HepG2 (cell line): ENCODE data around the gene ERC1. TPM values are rescaled to one million over a fixed set of nuclear protein-coding genes. Genes with fewer than 3 reads are reported as not detected.

Experiments
- ATAC-seq: fragments of 200-7000 bp; cut with Tn5 transposase; 3 replicates; pipeline ENCODE4 v1.9.1; 2020; ENCODE audit warnings: mild to moderate bottlenecking, moderate library complexity
- BruUV-seq: library from RNA; stranded (reverse); fragments of 400-500 nt; replicated peaks from 2 replicates; lab custom pipeline; 2021; lab: Mats Ljungman, UMichigan
- CTCF ChIA-PET: fragments of 300-600 bp; formaldehyde crosslinking; extraction: SDS; loops from one replicate; lab custom pipeline; 2021; ENCODE audit warnings: low total read pairs, inconsistent platforms, low intra/inter-chr PET ratio; lab: Yijun Ruan, JAX
- POLR2A ChIA-PET: fragments of 350-600 bp; sonication (Branson Sonifier 250); formaldehyde crosslinking; loops from one replicate; lab custom pipeline; 2020; ENCODE audit warnings: antibody characterized with exemption, inconsistent platforms; lab: Yijun Ruan, JAX
- DNase-seq: peaks from one replicate; pipeline ENCODE4 v3.0.0-alpha.2; 2015; ENCODE audit warnings: low spot score
- FAIRE-seq: peaks from 3 replicates; lab custom pipeline; 2011; peaks lifted over from hg19 to GRCh38; lab: Jason Lieb, UNC
- H2AFZ ChIP-seq: one replicate; pipeline ENCODE4 v1.6.1; 2011; ENCODE audit warnings: low read length, inconsistent platforms
- H3K27ac ChIP-seq: fragments of 300-600 bp; 3 replicates; pipeline ENCODE4 v1.8.0; 2011; ENCODE audit warnings: mixed run types, mild to moderate bottlenecking, mixed read lengths, low read length, inconsistent platforms; ENCODE audit not compliant: insufficient read depth; ENCODE audit errors: extremely low read length
- H3K27me3 ChIP-seq, 2 experiments: fragments of 200-600 bp in 1 of 2; 2 replicates in 1 of 2; 3 replicates in 1 of 2; pipeline versions ENCODE4 v1.6.0 to v1.8.0; 2011; ENCODE audit warnings: low read length in 2 of 2, mild to moderate bottlenecking in 2 of 2, moderate library complexity in 2 of 2, inconsistent platforms in 1 of 2; ENCODE audit not compliant: insufficient read depth in 2 of 2, control insufficient read depth in 1 of 2
- H3K36me3 ChIP-seq, 2 experiments: fragments of 200-600 bp in 1 of 2; replicated peaks in 1 of 2; 2 replicates in 1 of 2; 3 replicates in 1 of 2; pipeline versions ENCODE4 v1.5.1 to v1.8.0; 2011; ENCODE audit warnings: low read length in 2 of 2, inconsistent platforms in 1 of 2; ENCODE audit not compliant: insufficient read depth in 2 of 2, control insufficient read depth in 1 of 2
- H3K4me1 ChIP-seq: 2 replicates; pipeline ENCODE4 v1.5.1; 2012; ENCODE audit warnings: low read length, inconsistent platforms; ENCODE audit not compliant: insufficient read depth
- H3K4me2 ChIP-seq: 2 replicates; pipeline ENCODE4 v1.6.0; 2011; ENCODE audit warnings: low read depth, low read length, inconsistent platforms
- H3K4me3 ChIP-seq, 3 experiments: fragments of 200-600 bp in 1 of 3; sonication (generic), shearing (Covaris generic) in 1 of 3; replicated peaks in 1 of 3; 2 replicates each; pipeline ENCODE4 v1.5.1; 2011 to 2016; ENCODE audit warnings: low read length in 3 of 3, inconsistent platforms in 2 of 3, low read depth in 2 of 3, mild to moderate bottlenecking in 2 of 3, control low read depth in 1 of 3, mixed read lengths in 1 of 3; ENCODE audit not compliant: insufficient read depth in 1 of 3
- H3K79me2 ChIP-seq: one replicate; pipeline ENCODE4 v1.6.1; 2011; ENCODE audit warnings: low read length, inconsistent platforms; ENCODE audit not compliant: insufficient read depth
- H3K9ac ChIP-seq: 2 replicates; pipeline ENCODE4 v1.6.0; 2011; ENCODE audit warnings: mild to moderate bottlenecking, low read depth, low read length, inconsistent platforms; ENCODE audit not compliant: insufficient read depth
- H3K9me3 ChIP-seq: 2 replicates; pipeline ENCODE4 v1.5.1; 2012; ENCODE audit warnings: mild to moderate bottlenecking, low read length
- H4K20me1 ChIP-seq: 2 replicates; pipeline ENCODE4 v1.6.0; 2011; ENCODE audit warnings: inconsistent platforms, mild to moderate bottlenecking, low read length, moderate library complexity; ENCODE audit not compliant: insufficient read depth
- EHMT2 ChIP-seq: fragments of 200-600 bp; sonication (generic); IDR thresholded peaks from 2 replicates; pipeline ENCODE4 v1.7.0; 2017; ENCODE audit warnings: antibody characterized with exemption, low read depth, low read length, borderline replicate concordance
- ZMYM3 ChIP-seq: sonication (generic); formaldehyde crosslinking; IDR thresholded peaks from 2 replicates; pipeline ENCODE4 v1.5.1; 2020; ENCODE audit warnings: mild to moderate bottlenecking, missing genetic modification reagents
- ZNF256 ChIP-seq: sonication (generic); formaldehyde crosslinking; conservative IDR thresholded peaks from 2 replicates; pipeline ENCODE4 v1.4.0; 2020; ENCODE audit warnings: missing genetic modification reagents
- ZNF343 ChIP-seq: sonication (generic); formaldehyde crosslinking; IDR thresholded peaks from 2 replicates; pipeline ENCODE4 v1.4.0; 2020; ENCODE audit warnings: mild to moderate bottlenecking, missing genetic modification reagents
- WGBS: methylation state at CpG from one replicate; pipeline ENCODE4 v1.1.6; 2017; ENCODE audit warnings: low lambda C conversion rate; 5-methylcytosine and 5-hydroxymethylcytosine counted together
- in situ Hi-C: cut with HindIII; loops from 2 replicates; pipeline ENCODE4 v1.10.0; 2017; ENCODE audit warnings: low pct_unique_long_range_greater_than_20kb; ENCODE audit not compliant: extremely low pct_ligation_motif_present
- intact Hi-C: fragments of 100-400 bp; cut with micrococcal nuclease; formaldehyde crosslinking; loops from one replicate; pipeline ENCODE4 v1.10.0; 2022; ENCODE audit not compliant: unreplicated experiment
- polyA plus RNA-seq, 8 experiments: library from polyadenylated mRNA; depleted of rRNA in 3 of 8; stranded (reverse) in 7 of 8; unstranded in 1 of 8; fragments of >200 nt; fragmentation: Illumina TruSeq in 4 of 8; extraction: Trizol in 4 of 8; gene quantifications; 2 replicates each; pipeline versions ENCODE4 v1.2.1 to v1.2.3, GENCODE V29; 2011 to 2016; ENCODE audit warnings: low read depth in 4 of 8, missing spikeins in 1 of 8, mixed read lengths in 1 of 8; ENCODE audit not compliant: insufficient read depth in 1 of 8
- total RNA-seq, 5 experiments: library from RNA; depleted of rRNA; stranded (reverse); fragments of >200 nt; fragmentation: Illumina TruSeq; extraction: Trizol; gene quantifications; 2 replicates each; pipeline ENCODE4 v1.2.3, GENCODE V29; 2016; ENCODE audit warnings: low read depth in 1 of 5

Gene ERC1
- total and polyA plus RNA-seq, 2 of the 13 experiments (the other 11 are each of a cell fraction or from before 2014, with no cell fraction given) = 6.1 to 12.4 TPM

- Histone ChIP-seq H3K4me1 (no peaks in the 10 kb centered on the region), H3K36me3 (no peaks in the 10 kb centered on the region), H2AFZ (no peak overlapping the region), H3K27ac (no peak overlapping the region), H3K79me2 (no peaks in the 10 kb centered on the region), H3K9ac (no peak overlapping the region), H3K9me3 (no peaks in the 10 kb centered on the region), H4K20me1 (no peaks in the 10 kb centered on the region), H3K27me3 (no peaks in the 10 kb centered on the region), H3K4me3 (no peak overlapping the region), H3K4me2 (no peak overlapping the region)
- BruUV-seq = no TSS peak
- no peak for ATAC-seq
- no peak for DNase-seq
- no peak for FAIRE-seq
- ChIA-PET POLR2A (no interaction called here), CTCF (no interaction called here)
- 78% methylated on average over 6 of the region's 6 CpGs for WGBS
- in situ Hi-C loops (no loop called here), intact Hi-C loops (no loop called here)
- TF ChIP-seq ZNF256 (CRISPR knock-in tag) = no peak
These were observed 14.4 kb upstream of the ERC1 start for GRCh38 chr12:976644-977043.

- no peaks in the 10 kb centered on the region for H3K79me2 ChIP-seq
- no peak for FAIRE-seq
- BruUV-seq = no TSS peak
- ATAC-seq = no peak
- H4K20me1 ChIP-seq = no peaks in the 10 kb centered on the region
- WGBS = 94% methylated on average over 4 of the region's 4 CpGs
- TF ChIP-seq ZNF343 (no peak), ZMYM3 (CRISPR knock-in tag) (no peak), EHMT2 (0 out of 2 replicates have a peak, but pooled peaks have one; percentile 56)
- no peak overlapping the region for H3K27ac ChIP-seq
- H3K36me3 ChIP-seq = no peaks in the 10 kb centered on the region
- H3K4me3 ChIP-seq = no peak overlapping the region
- CTCF ChIA-PET = no interaction called here
- no peaks in the 10 kb centered on the region for H3K27me3 ChIP-seq
- no peak overlapping the region for H3K4me2 ChIP-seq
- H3K9me3 ChIP-seq = no peaks in the 10 kb centered on the region
- H3K9ac ChIP-seq = no peak overlapping the region
- no peaks in the 10 kb centered on the region for H3K4me1 ChIP-seq
- no peak overlapping the region for H2AFZ ChIP-seq
- intact Hi-C loops (no loop called here), in situ Hi-C loops (no loop called here)
- no peak for DNase-seq
- POLR2A ChIA-PET = no interaction called here
These were observed 13.9 kb upstream of the ERC1 start for GRCh38 chr12:977156-977555.
